Vagina (tissue), 2 donors: ENCODE measurements around the gene LRMDA. TPM values are rescaled to one million over a fixed set of nuclear protein-coding genes. Genes with fewer than 3 reads are reported as not detected.
A peak's percentile ranks its signal among the peaks of the same experiment; 100 is the strongest.

Experiments
- DNase-seq, 2 donors: peaks; one replicate each; pipeline ENCODE4 v3.0.0-alpha.2; 2017; ENCODE audit errors: extremely low spot score in 2 of 2
- H3K27ac ChIP-seq: fragments of 200-600 bp; sonication (generic); one replicate; pipeline ENCODE4 v1.5.1; 2019
- H3K27me3 ChIP-seq: fragments of 200-600 bp; sonication (generic); one replicate; pipeline ENCODE4 v1.5.1; 2019
- H3K36me3 ChIP-seq, 2 donors: fragments of 200-600 bp; sonication (generic); one replicate each; pipeline ENCODE4 v1.5.1; 2017 to 2019
- H3K4me1 ChIP-seq: fragments of 200-600 bp; sonication (generic); one replicate; pipeline ENCODE4 v1.5.1; 2019
- H3K4me3 ChIP-seq, 2 donors: fragments of 200-600 bp; sonication (generic); 1 replicate in 1 of 2; 2 replicates in 1 of 2; pipeline ENCODE4 v1.5.1; 2016 to 2019
- H3K9me3 ChIP-seq: fragments of 200-600 bp; sonication (generic); one replicate; pipeline ENCODE4 v1.5.1; 2019
- CTCF ChIP-seq, 3 experiments: fragments of 450-650 bp in 2 of 3; fragments of 200-600 bp in 1 of 3; sonication (generic) in 1 of 3; IDR thresholded peaks; one replicate each; pipeline ENCODE4 v1.5.1; 2017 to 2019; ENCODE audit warnings: antibody characterized with exemption in 3 of 3, mild to moderate bottlenecking in 2 of 3, moderate library complexity in 2 of 3
- POLR2A ChIP-seq, 2 donors: fragments of 450-650 bp; IDR thresholded peaks; one replicate each; pipeline ENCODE4 v1.6.1; 2017; ENCODE audit warnings: antibody characterized with exemption in 2 of 2, mild to moderate bottlenecking in 2 of 2, moderate library complexity in 2 of 2
- POLR2AphosphoS5 ChIP-seq, 2 donors: sonication (generic); formaldehyde crosslinking; IDR thresholded peaks; one replicate each; pipeline ENCODE4 v1.9.0; 2017; ENCODE audit warnings: antibody characterized with exemption in 2 of 2, mild to moderate bottlenecking in 2 of 2, low read depth in 1 of 2; ENCODE audit not compliant: insufficient read depth in 1 of 2
- intact Hi-C: fragments of 100-400 bp; cut with DNase I; formaldehyde crosslinking; loops from one replicate; pipeline ENCODE4 v1.15.1; 2023
- total RNA-seq: library from RNA; depleted of rRNA; stranded (reverse); fragments of >200 nt; gene quantifications from one replicate; pipeline ENCODE4 v1.2.3, GENCODE V29; 2016

The LRMDA gene
- total RNA-seq, 1 donor from 2014 or later = 22.6 TPM

- TF ChIP-seq POLR2AphosphoS5 (IDR thresholded peaks at IDR 0.05; ENCODE audit: insufficient read depth in 1 of 2, low read depth in 1 of 2) (no peak), CTCF (IDR thresholded peaks at IDR 0.05) (no peak), POLR2A (IDR thresholded peaks at IDR 0.05) (no peak)
- DNase-seq = no peak
- no peaks in the 10 kb centered on the region for H3K27me3 ChIP-seq
- H3K4me3 ChIP-seq = peak overlapping the region; percentile 73 to 82
- H3K9me3 ChIP-seq = no peaks in the 10 kb centered on the region
- no peaks in the 10 kb centered on the region for H3K36me3 ChIP-seq
- H3K4me1 ChIP-seq = peaks cover 53% of the 10 kb centered on the region
- H3K27ac ChIP-seq = peak overlapping the region; percentile 87
- intact Hi-C loops = loop anchor here (5.0 to 10.0 kb wide), 3 partner anchors 134 to 496 kb away; no protein-coding TSS in a partner anchor
These were observed 22.9 kb upstream of the LRMDA start for GRCh38 chr10:75408509-75408875.

- Histone ChIP-seq H3K9me3 (no peaks in the 10 kb centered on the region), H3K27ac (peak overlapping the region; percentile 87), H3K4me3 (peak overlapping the region; percentile 73 to 82), H3K27me3 (no peaks in the 10 kb centered on the region), H3K36me3 (no peaks in the 10 kb centered on the region), H3K4me1 (peaks cover 46% of the 10 kb centered on the region)
- no peak for DNase-seq
- TF ChIP-seq POLR2AphosphoS5 (IDR thresholded peaks at IDR 0.05; ENCODE audit: insufficient read depth in 1 of 2, low read depth in 1 of 2) (peak in 1 of 2 donors; percentile 78), CTCF (IDR thresholded peaks at IDR 0.05) (no peak), POLR2A (IDR thresholded peaks at IDR 0.05) (peak in 1 of 2 donors; percentile 20)
- intact Hi-C loops = loop anchor here (5.0 to 10.0 kb wide), 3 partner anchors 133 to 496 kb away; no protein-coding TSS in a partner anchor
These were observed 22.2 kb upstream of the LRMDA start for GRCh38 chr10:75408911-75409885.

- no peak overlapping the region for H3K4me3 ChIP-seq
- TF ChIP-seq CTCF (IDR thresholded peaks at IDR 0.05) (peak in 1 of 3 experiments; percentile 4), POLR2A (IDR thresholded peaks at IDR 0.05) (no peak), POLR2AphosphoS5 (IDR thresholded peaks at IDR 0.05; ENCODE audit: insufficient read depth in 1 of 2, low read depth in 1 of 2) (peak in 1 of 2 donors; percentile 30)
- no peak for DNase-seq
- H3K27ac ChIP-seq = peak overlapping the region; percentile 87
- no peaks in the 10 kb centered on the region for H3K27me3 ChIP-seq
- peaks cover 34% of the 10 kb centered on the region for H3K4me1 ChIP-seq
- no peaks in the 10 kb centered on the region for H3K36me3 ChIP-seq
- H3K9me3 ChIP-seq = no peaks in the 10 kb centered on the region
- intact Hi-C loops = no loop called here
These were observed 21.1 kb upstream of the LRMDA start for GRCh38 chr10:75410132-75411005.

GRCh38 chr10:75414527-75414926 is 16.9 kb upstream of the LRMDA start:
- Histone ChIP-seq H3K27me3 (no peaks in the 10 kb centered on the region), H3K4me3 (no peak overlapping the region), H3K27ac (no peak overlapping the region), H3K9me3 (no peaks in the 10 kb centered on the region), H3K36me3 (no peaks in the 10 kb centered on the region), H3K4me1 (peaks cover 16% of the 10 kb centered on the region)
- intact Hi-C loops = no loop called here
- no peak for DNase-seq
- TF ChIP-seq POLR2A (IDR thresholded peaks at IDR 0.05) (no peak), POLR2AphosphoS5 (IDR thresholded peaks at IDR 0.05; ENCODE audit: insufficient read depth in 1 of 2, low read depth in 1 of 2) (no peak), CTCF (IDR thresholded peaks at IDR 0.05) (no peak)
